ENCODE results near the gene CYTH3. TPM values are rescaled to one million over a fixed set of nuclear protein-coding genes. Genes with fewer than 3 reads are reported as not detected.

The CYTH3 gene
- total RNA-seq, 1 donor from 2014 or later: 29.5 TPM

- TF ChIP-seq POLR2A (IDR thresholded peaks at IDR 0.05): no peak
- no peak for TF ChIP-seq POLR2AphosphoS5 (IDR thresholded peaks at IDR 0.05; ENCODE audit: insufficient read depth in 1 of 2, low read depth in 1 of 2)
- TF ChIP-seq, protein P1, sequence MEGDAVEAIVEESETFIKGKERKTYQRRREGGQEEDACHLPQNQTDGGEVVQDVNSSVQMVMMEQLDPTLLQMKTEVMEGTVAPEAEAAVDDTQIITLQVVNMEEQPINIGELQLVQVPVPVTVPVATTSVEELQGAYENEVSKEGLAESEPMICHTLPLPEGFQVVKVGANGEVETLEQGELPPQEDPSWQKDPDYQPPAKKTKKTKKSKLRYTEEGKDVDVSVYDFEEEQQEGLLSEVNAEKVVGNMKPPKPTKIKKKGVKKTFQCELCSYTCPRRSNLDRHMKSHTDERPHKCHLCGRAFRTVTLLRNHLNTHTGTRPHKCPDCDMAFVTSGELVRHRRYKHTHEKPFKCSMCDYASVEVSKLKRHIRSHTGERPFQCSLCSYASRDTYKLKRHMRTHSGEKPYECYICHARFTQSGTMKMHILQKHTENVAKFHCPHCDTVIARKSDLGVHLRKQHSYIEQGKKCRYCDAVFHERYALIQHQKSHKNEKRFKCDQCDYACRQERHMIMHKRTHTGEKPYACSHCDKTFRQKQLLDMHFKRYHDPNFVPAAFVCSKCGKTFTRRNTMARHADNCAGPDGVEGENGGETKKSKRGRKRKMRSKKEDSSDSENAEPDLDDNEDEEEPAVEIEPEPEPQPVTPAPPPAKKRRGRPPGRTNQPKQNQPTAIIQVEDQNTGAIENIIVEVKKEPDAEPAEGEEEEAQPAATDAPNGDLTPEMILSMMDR (IDR thresholded peaks at IDR 0.05): no peak
- H3K27me3 ChIP-seq: no peaks in the 10 kb centered on the region
- intact Hi-C loops (cut with DNase I): no loop called here
- peaks cover 0 to 14% of the 10 kb centered on the region in 2 donors for H3K36me3 ChIP-seq
- H3K9me3 ChIP-seq: no peaks in the 10 kb centered on the region
- no peak for DNase-seq (ENCODE audit: extremely low spot score in 2 of 2)
- no peaks in the 10 kb centered on the region for H3K4me1 ChIP-seq
- no peak overlapping the region for H3K27ac ChIP-seq
- no peak overlapping the region for H3K4me3 ChIP-seq
Measured at GRCh38 chr7:6169805-6170520, 102.5 kb downstream of the CYTH3 start.

DNA sequence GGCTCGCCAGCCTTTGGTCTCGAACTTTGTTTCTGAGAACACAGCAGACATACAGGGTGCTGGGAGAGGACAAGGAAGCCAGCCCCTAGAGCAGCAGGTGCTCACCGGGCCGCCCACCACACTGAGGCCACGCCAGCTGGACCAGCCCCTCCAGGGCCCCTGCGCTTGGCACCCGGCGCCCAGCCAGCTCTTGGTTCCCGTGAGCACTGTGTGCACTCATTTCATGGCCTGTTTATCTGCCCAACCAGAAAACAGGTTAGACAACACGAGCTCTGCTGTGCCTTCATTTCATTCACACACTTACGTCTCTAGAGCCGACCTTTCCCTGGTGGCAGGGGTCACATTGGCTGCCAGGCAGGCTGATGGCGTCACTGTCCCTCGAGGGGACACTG is 104.0 kb downstream of the CYTH3 start:
- DNase-seq (ENCODE audit: extremely low spot score in 2 of 2): no peak
- H3K9me3 ChIP-seq: no peaks in the 10 kb centered on the region
- TF ChIP-seq, protein P1 (IDR thresholded peaks at IDR 0.05): no peak
- TF ChIP-seq POLR2A (IDR thresholded peaks at IDR 0.05) (no peak), POLR2AphosphoS5 (IDR thresholded peaks at IDR 0.05; ENCODE audit: insufficient read depth in 1 of 2, low read depth in 1 of 2) (no peak)
- no peaks in the 10 kb centered on the region for H3K4me1 ChIP-seq
- no peak overlapping the region for H3K27ac ChIP-seq
- H3K36me3 ChIP-seq: peaks cover 0 to 28% of the 10 kb centered on the region in 2 donors
- no peak overlapping the region for H3K4me3 ChIP-seq
- no peaks in the 10 kb centered on the region for H3K27me3 ChIP-seq
- intact Hi-C loops (cut with DNase I): no loop called here

DNA sequence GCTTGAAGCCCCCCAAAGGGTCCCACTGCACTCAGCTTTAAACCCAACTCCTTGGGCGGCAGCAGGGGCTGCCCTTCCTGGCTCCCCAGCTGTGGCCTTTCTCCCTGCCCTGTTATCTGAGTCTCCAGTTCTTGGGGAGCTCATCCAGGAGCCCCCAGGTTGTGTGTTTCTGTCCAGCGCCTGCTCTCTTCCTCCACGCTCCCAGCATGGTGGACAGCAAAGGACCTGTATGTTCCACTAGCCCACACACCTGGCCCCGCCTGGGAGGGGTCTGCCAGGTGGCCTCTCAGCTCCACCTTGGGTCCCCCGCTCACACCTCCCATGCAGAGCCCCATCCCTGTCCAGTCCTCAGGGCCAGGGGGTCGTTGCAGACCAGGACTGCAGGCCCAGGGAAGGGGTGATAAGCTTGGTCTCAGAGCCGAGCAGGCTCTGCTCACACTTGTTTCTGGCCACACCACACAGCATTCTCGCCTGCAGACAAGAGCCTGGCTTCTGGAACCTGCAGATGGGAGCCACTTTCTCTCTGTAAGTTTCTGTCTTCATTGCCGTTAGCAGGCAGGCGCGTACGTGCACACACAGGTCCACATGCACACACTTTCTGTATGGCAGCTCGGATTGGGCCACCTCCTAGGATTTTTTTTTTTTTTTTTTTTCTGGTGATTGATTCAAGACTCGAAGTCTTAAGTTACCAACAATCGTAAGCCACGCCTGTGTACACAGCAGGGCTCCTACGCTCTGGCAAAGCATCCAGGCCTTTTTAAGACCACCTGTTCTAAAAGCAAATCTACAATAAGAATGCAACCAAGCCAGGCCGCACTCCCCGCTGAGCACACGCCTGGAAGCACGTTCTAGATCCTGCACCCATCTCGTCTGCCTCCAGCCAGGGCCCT is 104.6 kb downstream of the CYTH3 start:
- Histone ChIP-seq H3K27ac (no peak overlapping the region), H3K9me3 (no peaks in the 10 kb centered on the region), H3K27me3 (no peaks in the 10 kb centered on the region), H3K4me3 (no peak overlapping the region), H3K36me3 (peaks cover 0 to 28% of the 10 kb centered on the region in 2 donors), H3K4me1 (no peaks in the 10 kb centered on the region)
- DNase-seq (ENCODE audit: extremely low spot score in 2 of 2): peak in 1 of 2 donors; percentile 82
- TF ChIP-seq, protein P1 (IDR thresholded peaks at IDR 0.05): no peak
- TF ChIP-seq POLR2AphosphoS5 (IDR thresholded peaks at IDR 0.05; ENCODE audit: insufficient read depth in 1 of 2, low read depth in 1 of 2): no peak
- no peak for TF ChIP-seq POLR2A (IDR thresholded peaks at IDR 0.05)
- intact Hi-C loops (cut with DNase I): no loop called here

DNA sequence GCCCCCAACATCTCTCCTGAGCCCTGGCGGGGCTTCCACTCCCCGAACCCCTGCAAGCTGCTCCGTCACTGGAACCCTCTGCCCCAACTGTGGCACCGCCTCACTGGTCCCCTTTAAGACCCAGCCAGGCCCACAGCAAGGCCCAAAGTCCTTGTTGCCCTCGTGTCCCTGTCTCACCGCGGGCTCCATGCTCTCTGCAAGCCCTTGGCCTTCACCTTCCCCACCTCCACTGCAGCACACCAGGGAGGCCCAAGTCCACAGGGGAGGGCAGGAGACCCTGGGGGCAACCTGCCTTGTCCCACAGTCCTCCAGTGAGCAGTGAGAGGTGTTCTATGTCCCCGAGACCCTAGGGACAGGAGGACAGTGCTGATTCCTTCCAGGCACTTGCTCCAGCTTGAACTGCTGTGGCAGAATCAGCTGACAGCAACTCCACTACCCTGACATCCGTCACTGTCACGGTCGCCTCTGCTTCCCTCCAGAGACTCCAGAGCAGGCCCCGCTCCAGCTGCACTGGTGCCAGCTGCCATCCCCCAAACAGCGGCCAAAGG is 105.3 kb downstream of the CYTH3 start:
- TF ChIP-seq, protein P1 (IDR thresholded peaks at IDR 0.05): no peak
- TF ChIP-seq POLR2AphosphoS5 (IDR thresholded peaks at IDR 0.05; ENCODE audit: insufficient read depth in 1 of 2, low read depth in 1 of 2) (no peak), POLR2A (IDR thresholded peaks at IDR 0.05) (no peak)
- DNase-seq (ENCODE audit: extremely low spot score in 2 of 2): no peak
- peaks cover 0 to 34% of the 10 kb centered on the region in 2 donors for H3K36me3 ChIP-seq
- no peaks in the 10 kb centered on the region for H3K27me3 ChIP-seq
- H3K4me1 ChIP-seq: no peaks in the 10 kb centered on the region
- no peak overlapping the region for H3K27ac ChIP-seq
- H3K4me3 ChIP-seq: no peak overlapping the region
- no peaks in the 10 kb centered on the region for H3K9me3 ChIP-seq
- intact Hi-C loops (cut with DNase I): no loop called here

Data from vagina (tissue), 2 donors.